Vagina (tissue), 2 donors: ENCODE data around the gene RRAGC. TPM values are rescaled to one million over a fixed set of nuclear protein-coding genes. Genes with fewer than 3 reads are reported as not detected.
A peak's percentile ranks its signal among the peaks of the same experiment; 100 is the strongest.

Experiments
- DNase-seq, 2 donors: peaks; one replicate each; pipeline ENCODE4 v3.0.0-alpha.2; 2017; ENCODE audit errors: extremely low spot score in 2 of 2
- H3K27ac ChIP-seq: fragments of 200-600 bp; sonication (generic); one replicate; pipeline ENCODE4 v1.5.1; 2019
- H3K27me3 ChIP-seq: fragments of 200-600 bp; sonication (generic); one replicate; pipeline ENCODE4 v1.5.1; 2019
- H3K36me3 ChIP-seq, 2 donors: fragments of 200-600 bp; sonication (generic); one replicate each; pipeline ENCODE4 v1.5.1; 2017 to 2019
- H3K4me1 ChIP-seq: fragments of 200-600 bp; sonication (generic); one replicate; pipeline ENCODE4 v1.5.1; 2019
- H3K4me3 ChIP-seq, 2 donors: fragments of 200-600 bp; sonication (generic); 1 replicate in 1 of 2; 2 replicates in 1 of 2; pipeline ENCODE4 v1.5.1; 2016 to 2019
- H3K9me3 ChIP-seq: fragments of 200-600 bp; sonication (generic); one replicate; pipeline ENCODE4 v1.5.1; 2019
- CTCF ChIP-seq, 3 experiments: fragments of 450-650 bp in 2 of 3; fragments of 200-600 bp in 1 of 3; sonication (generic) in 1 of 3; IDR thresholded peaks; one replicate each; pipeline ENCODE4 v1.5.1; 2017 to 2019; ENCODE audit warnings: antibody characterized with exemption in 3 of 3, mild to moderate bottlenecking in 2 of 3, moderate library complexity in 2 of 3
- POLR2A ChIP-seq, 2 donors: fragments of 450-650 bp; IDR thresholded peaks; one replicate each; pipeline ENCODE4 v1.6.1; 2017; ENCODE audit warnings: antibody characterized with exemption in 2 of 2, mild to moderate bottlenecking in 2 of 2, moderate library complexity in 2 of 2
- POLR2AphosphoS5 ChIP-seq, 2 donors: sonication (generic); formaldehyde crosslinking; IDR thresholded peaks; one replicate each; pipeline ENCODE4 v1.9.0; 2017; ENCODE audit warnings: antibody characterized with exemption in 2 of 2, mild to moderate bottlenecking in 2 of 2, low read depth in 1 of 2; ENCODE audit not compliant: insufficient read depth in 1 of 2
- intact Hi-C: fragments of 100-400 bp; cut with DNase I; formaldehyde crosslinking; loops from one replicate; pipeline ENCODE4 v1.15.1; 2023
- total RNA-seq: library from RNA; depleted of rRNA; stranded (reverse); fragments of >200 nt; gene quantifications from one replicate; pipeline ENCODE4 v1.2.3, GENCODE V29; 2016

RRAGC gene
- total RNA-seq, 1 donor from 2014 or later: 9.8 TPM

DNA sequence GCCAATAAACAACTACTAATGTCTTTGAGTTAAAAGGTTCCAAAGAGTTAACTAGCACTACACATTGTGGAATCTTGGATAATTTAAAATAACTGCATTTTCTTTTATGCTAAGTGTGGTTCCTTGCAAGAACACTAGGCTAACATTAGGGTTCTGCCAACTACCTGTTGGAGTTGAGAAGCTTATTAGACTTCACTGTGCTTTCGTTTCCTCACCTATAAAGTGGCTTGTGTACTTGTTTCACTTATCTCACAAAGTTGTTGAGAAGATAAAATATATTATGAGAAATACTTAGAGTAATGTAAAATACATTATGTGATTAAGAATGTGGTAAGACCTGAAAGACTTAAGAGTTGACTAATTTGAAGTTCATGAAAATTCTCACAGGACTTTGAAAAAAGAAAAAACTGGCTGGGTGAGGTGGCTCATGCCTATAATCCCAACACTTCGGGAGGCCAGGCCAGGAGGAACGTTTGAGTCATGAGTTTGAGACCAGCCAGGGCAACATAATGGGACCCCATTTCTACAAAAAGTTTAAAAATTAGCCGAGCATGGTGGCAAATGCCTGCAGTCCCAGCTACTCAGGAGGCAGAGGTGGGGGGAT lies 5.6 kb upstream of the RRAGC start:
- no peak for DNase-seq
- intact Hi-C loops: no loop called here
- H3K27ac ChIP-seq: no peak overlapping the region

DNA sequence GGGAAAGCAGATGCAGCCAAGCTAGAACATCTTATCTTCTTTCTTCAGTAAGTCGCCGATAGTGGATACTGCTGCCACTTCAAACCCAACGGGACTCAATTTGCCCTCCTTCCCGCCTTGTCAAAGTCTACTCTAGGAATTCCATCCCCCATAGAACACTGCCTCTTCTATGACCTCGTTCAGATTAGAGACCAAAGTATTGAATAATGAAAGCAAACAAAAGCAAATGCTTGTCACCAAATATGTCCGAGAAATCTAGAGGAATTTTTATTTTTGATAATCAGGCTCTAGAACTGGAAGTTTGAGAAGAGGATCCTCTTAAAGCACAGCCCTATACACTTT lies 853 bp upstream of the RRAGC start:
- no peaks in the 10 kb centered on the region for H3K27me3 ChIP-seq
- no peak for DNase-seq
- H3K36me3 ChIP-seq: peaks cover 0 to 14% of the 10 kb centered on the region in 2 donors
- H3K9me3 ChIP-seq: no peaks in the 10 kb centered on the region
- peak overlapping the region; percentile 91 for H3K27ac ChIP-seq
- intact Hi-C loops: no loop called here
- TF ChIP-seq POLR2AphosphoS5 (IDR thresholded peaks at IDR 0.05; ENCODE audit: insufficient read depth in 1 of 2, low read depth in 1 of 2) (no peak), CTCF (IDR thresholded peaks at IDR 0.05) (no peak), POLR2A (IDR thresholded peaks at IDR 0.05) (no peak)
- H3K4me1 ChIP-seq: peaks cover 62% of the 10 kb centered on the region
- peak overlapping the region; percentile 90 to 92 for H3K4me3 ChIP-seq

More for the DNA sequence above, 5.6 kb upstream of the RRAGC start:
- no peaks in the 10 kb centered on the region for H3K27me3 ChIP-seq
- no peaks in the 10 kb centered on the region for H3K9me3 ChIP-seq
- TF ChIP-seq CTCF (IDR thresholded peaks at IDR 0.05) (no peak), POLR2AphosphoS5 (IDR thresholded peaks at IDR 0.05; ENCODE audit: insufficient read depth in 1 of 2, low read depth in 1 of 2) (no peak), POLR2A (IDR thresholded peaks at IDR 0.05) (no peak)
- peaks cover 0 to 13% of the 10 kb centered on the region in 2 donors for H3K36me3 ChIP-seq
- peaks cover 30% of the 10 kb centered on the region for H3K4me1 ChIP-seq
- H3K4me3 ChIP-seq: no peak overlapping the region

DNA sequence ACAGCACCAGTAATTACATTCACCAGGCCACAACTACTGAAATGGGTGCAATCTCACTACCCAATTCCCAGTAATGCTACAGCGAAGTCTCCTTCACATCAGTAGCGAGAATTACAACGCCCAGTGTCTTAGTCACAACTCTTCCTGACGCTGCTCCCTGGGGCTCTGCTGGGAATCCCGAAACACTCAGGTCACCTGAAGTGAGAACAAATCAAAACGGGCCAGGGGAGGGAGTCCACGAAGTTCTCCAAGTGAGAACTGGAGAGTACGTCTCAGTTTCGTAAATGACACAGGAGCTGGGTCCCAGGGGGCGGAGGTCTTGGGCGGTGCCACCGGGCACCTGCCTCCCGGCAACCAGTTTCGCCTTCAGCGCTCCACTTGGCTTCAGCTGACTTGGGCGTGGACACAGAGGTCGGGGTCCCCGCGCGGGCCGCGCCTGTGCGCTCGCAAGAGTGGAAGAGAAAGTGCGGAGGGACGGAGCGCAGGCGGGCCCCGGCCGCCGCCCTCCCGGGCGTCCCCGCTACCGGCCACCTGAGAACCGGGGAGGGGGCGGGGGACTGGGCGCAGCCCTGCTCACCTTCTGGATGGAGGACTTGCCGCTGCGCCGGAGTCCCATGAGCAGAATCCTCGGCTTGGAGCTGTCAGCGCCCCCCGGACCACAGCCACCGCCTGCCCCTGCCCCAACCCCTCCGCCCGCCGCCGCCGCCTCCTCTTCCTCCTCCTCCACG lies 575 bp downstream of the RRAGC start:
- Histone ChIP-seq H3K27ac (peak overlapping the region; percentile 91), H3K4me3 (peak overlapping the region; percentile 90 to 92), H3K9me3 (no peaks in the 10 kb centered on the region), H3K4me1 (peaks cover 66% of the 10 kb centered on the region), H3K36me3 (peaks cover 4 to 18% of the 10 kb centered on the region in 2 donors), H3K27me3 (no peaks in the 10 kb centered on the region)
- TF ChIP-seq POLR2A (IDR thresholded peaks at IDR 0.05) (no peak), POLR2AphosphoS5 (IDR thresholded peaks at IDR 0.05; ENCODE audit: insufficient read depth in 1 of 2, low read depth in 1 of 2) (peak in 1 of 2 donors; percentile 51), CTCF (IDR thresholded peaks at IDR 0.05) (no peak)
- peak in 1 of 2 donors; percentile 88 for DNase-seq
- intact Hi-C loops: no loop called here

DNA sequence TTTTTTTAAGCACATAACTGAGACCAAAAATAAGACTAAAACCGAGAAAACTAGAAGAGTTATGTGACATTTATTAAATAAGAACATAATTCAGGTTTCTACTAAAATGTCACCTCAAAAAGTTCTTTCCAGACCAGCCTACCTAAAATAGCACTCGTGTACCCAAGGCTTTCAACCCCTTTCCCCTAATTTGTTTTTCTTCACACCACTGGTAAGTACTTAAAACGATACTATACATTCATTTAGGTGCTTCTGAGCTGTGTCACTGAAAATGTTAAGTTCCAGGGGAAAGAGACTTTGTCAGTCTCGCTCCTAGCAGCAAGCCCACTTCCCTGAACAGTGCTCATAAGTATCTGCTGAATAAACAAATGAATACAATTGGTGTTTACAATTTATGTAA lies 6.8 kb downstream of the RRAGC start:
- H3K27ac ChIP-seq: no peak overlapping the region
- TF ChIP-seq CTCF (IDR thresholded peaks at IDR 0.05) (no peak), POLR2AphosphoS5 (IDR thresholded peaks at IDR 0.05; ENCODE audit: insufficient read depth in 1 of 2, low read depth in 1 of 2) (no peak), POLR2A (IDR thresholded peaks at IDR 0.05) (no peak)
- no peak for DNase-seq
- intact Hi-C loops: no loop called here
- no peak overlapping the region for H3K4me3 ChIP-seq
- H3K36me3 ChIP-seq: peaks cover 4 to 63% of the 10 kb centered on the region in 2 donors
- peaks cover 26% of the 10 kb centered on the region for H3K4me1 ChIP-seq
- H3K9me3 ChIP-seq: no peaks in the 10 kb centered on the region
- no peaks in the 10 kb centered on the region for H3K27me3 ChIP-seq

DNA sequence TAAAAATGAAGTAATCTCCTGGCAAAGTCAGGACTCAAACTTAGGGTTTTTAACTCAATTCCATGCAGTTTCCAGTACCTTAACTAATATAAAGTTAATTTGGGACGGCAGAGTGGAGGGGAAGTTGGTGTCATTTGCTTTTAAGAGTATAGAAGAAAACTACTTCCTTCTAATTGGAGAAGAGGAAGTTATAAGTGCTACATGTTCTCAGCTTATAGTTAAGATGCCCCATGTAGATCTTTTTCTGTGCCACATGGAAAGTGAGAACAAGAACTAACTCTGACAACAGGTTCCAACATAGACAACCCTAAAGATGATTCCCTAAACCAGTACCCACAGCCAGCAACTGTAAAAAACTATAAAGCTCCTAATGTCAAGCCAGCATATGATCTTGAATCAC lies 11.5 kb downstream of the RRAGC start:
- intact Hi-C loops: no loop called here

More for the DNA sequence above, 11.5 kb downstream of the RRAGC start:
- Histone ChIP-seq H3K36me3 (peaks cover under 1 to 66% of the 10 kb centered on the region in 2 donors), H3K9me3 (no peaks in the 10 kb centered on the region), H3K27ac (no peak overlapping the region), H3K27me3 (no peaks in the 10 kb centered on the region), H3K4me1 (no peaks in the 10 kb centered on the region), H3K4me3 (no peak overlapping the region)
- DNase-seq: no peak
- TF ChIP-seq POLR2AphosphoS5 (IDR thresholded peaks at IDR 0.05; ENCODE audit: insufficient read depth in 1 of 2, low read depth in 1 of 2) (no peak), POLR2A (IDR thresholded peaks at IDR 0.05) (no peak), CTCF (IDR thresholded peaks at IDR 0.05) (no peak)
